Neural crest cell (in vitro differentiated cells): ENCODE measurements around the gene PRRG4. TPM values are rescaled to one million over a fixed set of nuclear protein-coding genes. Genes with fewer than 3 reads are reported as not detected.

Experiments
- DNase-seq: peaks from one replicate; pipeline ENCODE4 v3.0.0; 2021; ENCODE audit warnings: low read depth, mixed read lengths, low spot score
- H3K27ac Mint-ChIP-seq: one replicate; pipeline ENCODE4 v1.8.0; 2021; ENCODE audit warnings: mild to moderate bottlenecking, mixed read lengths; ENCODE audit not compliant: unreplicated experiment
- H3K27me3 Mint-ChIP-seq: 2 replicates; pipeline ENCODE4 v1.8.0; 2021; ENCODE audit warnings: low read depth, mild to moderate bottlenecking, mixed read lengths
- H3K36me3 Mint-ChIP-seq: 2 replicates; pipeline ENCODE4 v1.8.0; 2021; ENCODE audit warnings: low read depth, mild to moderate bottlenecking, mixed read lengths
- H3K4me1 Mint-ChIP-seq: 2 replicates; pipeline ENCODE4 v1.8.0; 2021; ENCODE audit warnings: mixed read lengths
- H3K4me3 Mint-ChIP-seq: one replicate; pipeline ENCODE4 v1.8.0; 2021; ENCODE audit warnings: mild to moderate bottlenecking, mixed read lengths
- H3K9me3 Mint-ChIP-seq: 2 replicates; pipeline ENCODE4 v1.8.0; 2021; ENCODE audit warnings: mixed read lengths
- total RNA-seq: library from RNA; stranded (reverse); gene quantifications from 2 replicates; pipeline ENCODE4 v1.2.1, GENCODE V29; 2021
- TF ChIP-seq, protein P1 (sequence below): fragments of 200-600 bp; sonication (generic); conservative IDR thresholded peaks from 2 replicates; pipeline ENCODE4 v1.5.0; 2021; ENCODE audit warnings: antibody characterized with exemption, mild to moderate bottlenecking

The PRRG4 gene
- total RNA-seq, 1 donor from 2014 or later: not detected

DNA sequence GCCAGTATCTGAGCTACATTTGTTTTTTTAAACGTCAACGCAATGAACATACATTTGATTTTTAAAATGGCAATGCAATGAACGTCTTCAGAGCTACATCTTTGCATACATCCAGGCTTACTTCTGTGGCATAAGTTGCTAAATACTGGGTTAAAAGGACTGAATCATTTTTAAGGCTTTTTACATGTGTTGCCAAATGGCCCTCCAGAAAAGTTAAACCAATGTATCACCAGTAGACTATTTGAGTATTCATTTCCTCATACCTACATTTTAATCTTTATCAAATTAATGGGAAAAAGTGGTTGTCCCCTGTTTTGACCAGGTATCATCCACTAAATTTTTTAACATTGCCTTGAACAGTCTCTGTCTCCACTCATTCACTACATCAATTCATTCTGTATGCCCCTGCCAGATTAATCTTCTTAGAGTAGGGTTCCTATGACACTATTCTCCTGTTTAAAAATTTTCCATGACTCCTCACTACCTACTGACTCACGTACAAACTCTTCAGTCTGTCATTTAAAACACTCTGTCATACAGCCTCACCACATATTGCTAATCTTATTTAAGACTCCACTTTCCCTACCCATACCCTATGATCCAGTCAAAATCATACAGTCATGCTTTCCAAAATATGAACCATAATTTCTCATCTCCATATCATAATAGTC lies 12.4 kb upstream of the PRRG4 start:
- H3K36me3 Mint-ChIP-seq: no peaks in the 10 kb centered on the region
- H3K4me3 Mint-ChIP-seq: no peak overlapping the region
- TF ChIP-seq, protein P1, sequence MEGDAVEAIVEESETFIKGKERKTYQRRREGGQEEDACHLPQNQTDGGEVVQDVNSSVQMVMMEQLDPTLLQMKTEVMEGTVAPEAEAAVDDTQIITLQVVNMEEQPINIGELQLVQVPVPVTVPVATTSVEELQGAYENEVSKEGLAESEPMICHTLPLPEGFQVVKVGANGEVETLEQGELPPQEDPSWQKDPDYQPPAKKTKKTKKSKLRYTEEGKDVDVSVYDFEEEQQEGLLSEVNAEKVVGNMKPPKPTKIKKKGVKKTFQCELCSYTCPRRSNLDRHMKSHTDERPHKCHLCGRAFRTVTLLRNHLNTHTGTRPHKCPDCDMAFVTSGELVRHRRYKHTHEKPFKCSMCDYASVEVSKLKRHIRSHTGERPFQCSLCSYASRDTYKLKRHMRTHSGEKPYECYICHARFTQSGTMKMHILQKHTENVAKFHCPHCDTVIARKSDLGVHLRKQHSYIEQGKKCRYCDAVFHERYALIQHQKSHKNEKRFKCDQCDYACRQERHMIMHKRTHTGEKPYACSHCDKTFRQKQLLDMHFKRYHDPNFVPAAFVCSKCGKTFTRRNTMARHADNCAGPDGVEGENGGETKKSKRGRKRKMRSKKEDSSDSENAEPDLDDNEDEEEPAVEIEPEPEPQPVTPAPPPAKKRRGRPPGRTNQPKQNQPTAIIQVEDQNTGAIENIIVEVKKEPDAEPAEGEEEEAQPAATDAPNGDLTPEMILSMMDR: no peak
- no peak overlapping the region for H3K27ac Mint-ChIP-seq
- H3K9me3 Mint-ChIP-seq: no peaks in the 10 kb centered on the region
- no peaks in the 10 kb centered on the region for H3K4me1 Mint-ChIP-seq
- no peak for DNase-seq
- peaks cover 16% of the 10 kb centered on the region for H3K27me3 Mint-ChIP-seq

DNA sequence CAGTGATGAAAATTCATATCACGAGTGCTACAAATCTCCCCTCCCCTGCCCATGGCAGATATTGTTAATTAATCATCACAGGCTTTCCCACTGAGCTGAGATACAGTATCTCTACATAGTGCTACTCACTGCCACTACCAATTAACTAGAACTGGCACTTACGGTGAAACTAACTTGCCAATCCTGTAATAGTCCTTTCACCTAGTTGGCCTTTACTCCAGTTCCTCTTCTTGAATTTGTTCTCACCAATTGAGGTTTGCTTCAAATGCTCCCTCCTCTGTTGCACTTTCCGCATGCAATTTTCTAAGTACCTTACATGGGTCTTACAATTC lies 11.9 kb upstream of the PRRG4 start:
- TF ChIP-seq, protein P1: no peak
- DNase-seq: no peak
- no peaks in the 10 kb centered on the region for H3K4me1 Mint-ChIP-seq
- H3K27ac Mint-ChIP-seq: no peak overlapping the region
- H3K4me3 Mint-ChIP-seq: no peak overlapping the region
- no peaks in the 10 kb centered on the region for H3K36me3 Mint-ChIP-seq
- no peaks in the 10 kb centered on the region for H3K9me3 Mint-ChIP-seq
- H3K27me3 Mint-ChIP-seq: peaks cover 16% of the 10 kb centered on the region

DNA sequence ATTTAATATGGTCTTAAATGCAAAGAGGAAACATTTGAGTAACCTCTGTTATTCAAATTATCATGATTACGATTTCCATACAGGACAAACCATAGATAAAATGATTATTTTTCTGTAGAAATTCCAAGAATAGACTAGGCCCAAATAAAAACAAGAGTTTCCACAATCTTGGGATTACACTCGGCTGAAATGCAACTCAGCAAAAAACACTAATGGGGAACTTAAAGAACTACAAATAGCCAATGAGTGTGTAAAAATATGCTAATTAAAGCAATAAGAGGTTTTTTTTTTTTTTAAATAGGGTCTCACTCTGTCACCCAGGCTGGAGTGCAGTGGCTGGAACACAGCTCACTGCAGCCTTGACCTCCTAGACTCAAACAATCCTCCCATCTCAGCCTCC lies 10.5 kb upstream of the PRRG4 start:
- H3K4me3 Mint-ChIP-seq: no peak overlapping the region
- H3K27me3 Mint-ChIP-seq: peaks cover 16% of the 10 kb centered on the region
- H3K27ac Mint-ChIP-seq: no peak overlapping the region
- H3K36me3 Mint-ChIP-seq: no peaks in the 10 kb centered on the region
- TF ChIP-seq, protein P1: no peak
- no peaks in the 10 kb centered on the region for H3K4me1 Mint-ChIP-seq
- no peak for DNase-seq
- H3K9me3 Mint-ChIP-seq: no peaks in the 10 kb centered on the region

DNA sequence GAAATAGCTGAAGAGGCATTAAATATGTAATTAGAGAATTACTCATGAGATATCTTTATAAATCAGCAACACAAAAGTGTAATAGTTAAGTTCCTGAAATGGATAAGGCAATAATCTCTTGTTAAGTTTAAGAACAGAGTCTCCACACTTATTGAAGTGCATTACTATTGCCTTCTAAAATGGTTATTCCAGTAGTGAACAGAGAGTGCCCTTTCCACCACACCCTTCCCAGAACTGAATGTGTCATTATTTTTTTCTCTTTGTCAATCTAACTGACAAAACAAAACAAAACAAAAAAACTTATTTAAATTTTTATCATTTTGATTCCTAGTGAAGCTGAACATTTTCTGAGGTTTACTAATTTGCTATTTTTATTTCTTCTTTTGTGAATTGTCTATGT lies 9.2 kb upstream of the PRRG4 start:
- Mint-ChIP-seq H3K36me3 (no peaks in the 10 kb centered on the region), H3K9me3 (no peaks in the 10 kb centered on the region), H3K4me1 (no peaks in the 10 kb centered on the region), H3K27ac (no peak overlapping the region), H3K27me3 (peaks cover 15% of the 10 kb centered on the region), H3K4me3 (no peak overlapping the region)
- DNase-seq: no peak
- TF ChIP-seq, protein P1: no peak

DNA sequence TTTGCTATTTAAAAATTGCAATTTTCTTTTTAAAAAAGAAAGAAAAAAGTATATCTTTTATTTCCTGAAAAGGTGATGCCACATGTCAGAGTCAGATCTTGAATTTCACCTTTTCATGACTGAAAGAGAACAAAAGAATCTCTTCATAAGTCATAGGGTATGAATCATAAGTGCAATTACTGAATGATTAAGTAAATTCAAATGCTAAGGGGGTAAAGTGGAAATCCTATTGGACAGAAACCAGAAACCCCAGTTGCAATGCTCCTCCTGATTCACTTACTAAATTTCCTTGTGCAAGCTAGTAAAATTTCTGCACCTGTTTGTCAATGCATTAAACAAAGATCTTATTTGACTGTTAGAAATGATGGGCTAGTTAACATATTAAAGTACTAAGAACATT lies 8.2 kb upstream of the PRRG4 start:
- no peak for DNase-seq
- Mint-ChIP-seq H3K27me3 (peaks cover 11% of the 10 kb centered on the region), H3K27ac (no peak overlapping the region), H3K4me3 (no peak overlapping the region), H3K4me1 (no peaks in the 10 kb centered on the region), H3K36me3 (no peaks in the 10 kb centered on the region), H3K9me3 (no peaks in the 10 kb centered on the region)
- TF ChIP-seq, protein P1: no peak
